HL-60 (cell line): Measurements from ENCODE around the gene ANP32A.
A peak's percentile ranks its signal among the peaks of the same experiment; 100 is the strongest.

Experiments used
- DNase-seq, 2 experiments: peaks; one replicate each; pipeline ENCODE4 v3.0.0-alpha.2; 2010 to 2020; ENCODE audit warnings: low read depth in 1 of 2, low spot score in 1 of 2
- H3K27ac ChIP-seq: fragments of 250-450 bp; sonication (Bioruptor Pico); replicated peaks from 2 replicates; pipeline ENCODE4 v1.5.1; 2020; ENCODE audit warnings: mild to moderate bottlenecking, moderate library complexity
- H3K27me3 ChIP-seq: fragments of 250-450 bp; sonication (Bioruptor Pico); 2 replicates; pipeline ENCODE4 v1.5.1; 2021; ENCODE audit warnings: mild to moderate bottlenecking, moderate library complexity; ENCODE audit not compliant: insufficient read depth, poor library complexity, severe bottlenecking
- H3K4me3 ChIP-seq: replicated peaks from 2 replicates; pipeline ENCODE4 v1.5.1; 2011; ENCODE audit warnings: mild to moderate bottlenecking, control low read depth, low read length; ENCODE audit not compliant: insufficient read depth
- CTCF ChIP-seq: IDR thresholded peaks from one replicate; pipeline ENCODE4 v1.5.1; 2011; ENCODE audit warnings: low read length, control low read depth, inconsistent platforms; ENCODE audit not compliant: insufficient read depth
- GABPA ChIP-seq: IDR thresholded peaks from 2 replicates; pipeline ENCODE4 v1.6.1; 2012; ENCODE audit warnings: low read depth
- POLR2AphosphoS5 ChIP-seq: IDR thresholded peaks from 2 replicates; pipeline ENCODE4 v1.6.1; 2012; ENCODE audit warnings: low read depth
- SPI1 ChIP-seq: IDR thresholded peaks from 2 replicates; pipeline ENCODE4 v1.6.1; 2012; ENCODE audit warnings: low read depth, mild to moderate bottlenecking, borderline replicate concordance
- TF ChIP-seq, protein P1 (sequence below): IDR thresholded peaks from 2 replicates; pipeline ENCODE4 v1.6.1; 2012; ENCODE audit warnings: low read depth; ENCODE audit not compliant: insufficient replicate concordance

Gene ANP32A

DNA sequence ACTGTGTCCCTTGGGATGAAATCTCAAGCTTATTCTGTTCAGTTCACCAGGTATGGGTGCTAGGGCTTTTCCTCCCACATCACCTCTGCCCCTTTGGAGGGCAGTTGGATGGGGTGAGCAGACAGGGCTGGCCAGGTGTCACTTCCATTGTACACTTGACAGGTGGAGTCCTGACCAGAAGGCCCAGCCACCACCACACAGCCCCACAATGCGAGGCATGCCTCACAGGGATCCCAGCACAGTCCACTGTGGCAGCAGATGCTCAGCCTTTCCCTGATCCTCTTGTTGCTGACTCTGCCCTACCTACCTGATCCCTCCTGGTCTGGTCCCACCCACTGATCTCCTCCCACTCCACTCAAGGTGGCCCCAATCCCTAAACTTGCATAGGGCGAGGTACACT lies 88.2 kb downstream of the ANP32A start:
- H3K27me3 ChIP-seq: no peaks in the 10 kb centered on the region
- TF ChIP-seq POLR2AphosphoS5: no peak
- no peak for TF ChIP-seq CTCF
- TF ChIP-seq, protein P1, sequence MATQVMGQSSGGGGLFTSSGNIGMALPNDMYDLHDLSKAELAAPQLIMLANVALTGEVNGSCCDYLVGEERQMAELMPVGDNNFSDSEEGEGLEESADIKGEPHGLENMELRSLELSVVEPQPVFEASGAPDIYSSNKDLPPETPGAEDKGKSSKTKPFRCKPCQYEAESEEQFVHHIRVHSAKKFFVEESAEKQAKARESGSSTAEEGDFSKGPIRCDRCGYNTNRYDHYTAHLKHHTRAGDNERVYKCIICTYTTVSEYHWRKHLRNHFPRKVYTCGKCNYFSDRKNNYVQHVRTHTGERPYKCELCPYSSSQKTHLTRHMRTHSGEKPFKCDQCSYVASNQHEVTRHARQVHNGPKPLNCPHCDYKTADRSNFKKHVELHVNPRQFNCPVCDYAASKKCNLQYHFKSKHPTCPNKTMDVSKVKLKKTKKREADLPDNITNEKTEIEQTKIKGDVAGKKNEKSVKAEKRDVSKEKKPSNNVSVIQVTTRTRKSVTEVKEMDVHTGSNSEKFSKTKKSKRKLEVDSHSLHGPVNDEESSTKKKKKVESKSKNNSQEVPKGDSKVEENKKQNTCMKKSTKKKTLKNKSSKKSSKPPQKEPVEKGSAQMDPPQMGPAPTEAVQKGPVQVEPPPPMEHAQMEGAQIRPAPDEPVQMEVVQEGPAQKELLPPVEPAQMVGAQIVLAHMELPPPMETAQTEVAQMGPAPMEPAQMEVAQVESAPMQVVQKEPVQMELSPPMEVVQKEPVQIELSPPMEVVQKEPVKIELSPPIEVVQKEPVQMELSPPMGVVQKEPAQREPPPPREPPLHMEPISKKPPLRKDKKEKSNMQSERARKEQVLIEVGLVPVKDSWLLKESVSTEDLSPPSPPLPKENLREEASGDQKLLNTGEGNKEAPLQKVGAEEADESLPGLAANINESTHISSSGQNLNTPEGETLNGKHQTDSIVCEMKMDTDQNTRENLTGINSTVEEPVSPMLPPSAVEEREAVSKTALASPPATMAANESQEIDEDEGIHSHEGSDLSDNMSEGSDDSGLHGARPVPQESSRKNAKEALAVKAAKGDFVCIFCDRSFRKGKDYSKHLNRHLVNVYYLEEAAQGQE: no peak
- no peak for TF ChIP-seq GABPA
- TF ChIP-seq SPI1: no peak
- no peak overlapping the region for H3K4me3 ChIP-seq
- no peak overlapping the region for H3K27ac ChIP-seq
- no peak for DNase-seq

- no peak overlapping the region for H3K4me3 ChIP-seq
- no peak overlapping the region for H3K27ac ChIP-seq
- TF ChIP-seq CTCF (no peak), POLR2AphosphoS5 (no peak), SPI1 (no peak), GABPA (no peak)
- TF ChIP-seq, protein P1: no peak
- peak in 1 of 2 experiments; percentile 7 for DNase-seq
- H3K27me3 ChIP-seq: no peaks in the 10 kb centered on the region
These were observed 89.5 kb downstream of the ANP32A start for GRCh38 chr15:68730976-68731897.

GRCh38 chr15:68730471-68730919 lies 90.2 kb downstream of the ANP32A start:
- H3K4me3 ChIP-seq: no peak overlapping the region
- DNase-seq: peak; percentile 13 to 50
- TF ChIP-seq, protein P1: no peak
- TF ChIP-seq GABPA (no peak), CTCF (no peak), POLR2AphosphoS5 (no peak), SPI1 (no peak)
- no peak overlapping the region for H3K27ac ChIP-seq
- no peaks in the 10 kb centered on the region for H3K27me3 ChIP-seq
